ENCODE results near the gene OST4. TPM values are rescaled to one million over a fixed set of nuclear protein-coding genes. Genes with fewer than 3 reads are reported as not detected.

Gene OST4
- total and polyA plus RNA-seq, 10 of the 15 experiments (the other 5 are each of a cell fraction or from before 2014, with no cell fraction given), result 270 to 1,543 (median 523) TPM

DNA sequence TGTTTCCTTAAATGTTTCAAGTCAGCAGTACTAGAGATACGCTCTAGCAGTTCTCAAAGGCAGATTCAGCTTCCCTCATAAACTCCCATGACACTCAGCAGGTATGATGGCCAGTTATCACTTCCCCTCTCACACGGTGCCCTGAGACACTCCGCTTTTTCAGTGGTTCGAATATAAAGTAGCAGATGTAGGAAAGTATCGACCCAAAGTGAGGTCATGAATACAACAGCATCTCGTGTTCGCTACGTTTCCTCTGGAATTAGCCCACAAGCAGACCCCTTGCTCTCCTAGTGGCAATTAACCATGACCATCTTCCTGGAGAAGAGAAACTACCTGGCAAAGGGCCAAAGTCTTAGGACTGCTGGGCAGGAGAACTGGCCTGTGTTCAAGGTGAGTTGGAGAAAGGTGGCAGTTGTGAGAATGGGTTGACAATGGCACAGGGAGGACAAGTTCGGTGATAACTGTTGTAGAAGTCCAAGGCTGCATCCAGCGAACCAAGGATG lies 29.2 kb downstream of the OST4 start:
- peak; percentile 93 for ATAC-seq
- ChIA-PET CTCF (interaction anchor here (1.1 to 5.2 kb wide), 3 partner anchors 8 to 80 kb away, joined by 3 to 26 read pairs (median 6); partner anchors contain the start of gene AGBL5), SMC1A (ENCODE audit: uncharacterized antibody, unreplicated experiment) (interaction anchor here (0.7 to 2.8 kb wide), 7 partner anchors 9 to 48 kb away, joined by 3 to 15 read pairs (median 5); partner anchors contain the start of genes AGBL5 and TMEM214), RAD21 (ENCODE audit: unreplicated experiment) (interaction anchor here (1.0 to 4.1 kb wide), 4 partner anchors 9 to 31 kb away, joined by 3 to 31 read pairs (median 4); partner anchors contain the start of genes AGBL5 and OST4), POLR2A (interaction anchor here (0.6 to 3.9 kb wide), 5 partner anchors 8 to 41 kb away, joined by 3 to 34 read pairs (median 4); partner anchors contain the start of gene AGBL5)
- Histone ChIP-seq H3K27ac (ENCODE audit: control insufficient read depth, insufficient read depth) (peak overlapping the region; percentile 70), H3K4me3 (no peak overlapping the region), H3K36me3 (ENCODE audit: control insufficient read depth in 2 of 2, insufficient read depth in 2 of 2, low read length in 1 of 2) (peaks cover 31 to 32% of the 10 kb centered on the region in 2 experiments), H3K27me3 (replicated peaks in 1 of 2; ENCODE audit: control insufficient read depth in 2 of 2, insufficient read depth in 2 of 2, low read length in 1 of 2) (no peaks in the 10 kb centered on the region), H2AFZ (ENCODE audit: control insufficient read depth, low read depth, low read length) (0 out of 2 replicates have a peak overlapping the region, but pooled peaks have one; percentile 1), H3K4me2 (ENCODE audit: control insufficient read depth, insufficient read depth) (peak overlapping the region; percentile 19), H3K9ac (ENCODE audit: control insufficient read depth, insufficient read depth, low read length) (no peak overlapping the region), H3K9me3 (replicated peaks; ENCODE audit: control insufficient read depth, insufficient read depth, low read length) (no peaks in the 10 kb centered on the region), H3K4me1 (ENCODE audit: control insufficient read depth, insufficient read depth, low read length) (peaks cover 33% of the 10 kb centered on the region), H3K79me2 (ENCODE audit: control insufficient read depth, insufficient read depth, low read length) (no peaks in the 10 kb centered on the region), H4K20me1 (ENCODE audit: control insufficient read depth, insufficient read depth) (no peaks in the 10 kb centered on the region)
- FAIRE-seq, result peak; percentile 91
- TSS peak; percentile 21 for BruUV-seq (replicated peaks)
- in situ Hi-C loops (cut with MboI) (no loop called here), intact Hi-C loops (cut with micrococcal nuclease; ENCODE audit: unreplicated experiment) (no loop called here)
- DNase-seq (ENCODE audit: low read depth, low spot score), result peak; percentile 69
- 24% methylated on average over 10 of the region's 10 CpGs for WGBS (ENCODE audit: insufficient coverage, insufficient replicate concordance, low lambda C conversion rate, missing lambda C conversion rate)
- TF ChIP-seq BACH1 (IDR thresholded peaks at IDR 0.05; ENCODE audit: borderline replicate concordance) (peak; percentile 4; the same call in 1 of the 2 replicates), RAD21 (IDR thresholded peaks at IDR 0.05; ENCODE audit: insufficient read depth, low read depth, low read length) (0 out of 2 replicates have a peak, but pooled peaks have one; percentile 1), LARP7 (IDR thresholded peaks at IDR 0.05) (no peak), ZBTB33 (IDR thresholded peaks at IDR 0.05) (no peak), IKZF2 (IDR thresholded peaks at IDR 0.05) (peak; percentile 54 to 72; a peak in 2 of 4 replicates), EP300 (IDR thresholded peaks at IDR 0.05; ENCODE audit: borderline replicate concordance in 1 of 2, control insufficient read depth in 1 of 2, low read depth in 2 of 2, low read length in 2 of 2) (0 out of 4 replicates have a peak, but pooled peaks of 1 of the 2 experiments have one; percentile 21), PBX3 (IDR thresholded peaks at IDR 0.05; ENCODE audit: insufficient replicate concordance, low read depth, low read length) (no peak), ATF3 (IDR thresholded peaks at IDR 0.05; ENCODE audit: borderline replicate concordance, extremely low read depth, low read depth, low read length) (no peak), MTA2 (IDR thresholded peaks at IDR 0.05; ENCODE audit: low read depth) (peak; percentile 48; the same call in 1 of the 2 replicates), GATAD2B (conservative IDR thresholded peaks at IDR 0.05; ENCODE audit: low read depth) (0 out of 2 replicates have a peak, but pooled peaks have one; percentile 27), E2F8 (IDR thresholded peaks at IDR 0.05; ENCODE audit: low read depth, partially characterized antibody) (peak; percentile 13), CREM (IDR thresholded peaks at IDR 0.05; ENCODE audit: low read depth) (peak; percentile 41; the same call in 1 of the 2 replicates), KDM1A (IDR thresholded peaks at IDR 0.05; ENCODE audit: borderline replicate concordance) (no peak), BRCA1 (IDR thresholded peaks at IDR 0.05; ENCODE audit: low read depth, low read length) (no peak)
